IMR-90 (cell line): ENCODE results near the gene SLC35A4. TPM values are rescaled to one million over a fixed set of nuclear protein-coding genes. Genes with fewer than 3 reads are reported as not detected.

Experiments
- ATAC-seq: fragments of 200-7000 bp; cut with Tn5 transposase; 2 replicates; pipeline ENCODE4 v1.9.1; 2020; ENCODE audit warnings: low read depth, mild to moderate bottlenecking, moderate library complexity
- BruUV-seq: library from RNA; stranded (reverse); fragments of 400-500 nt; replicated peaks from 2 replicates; lab custom pipeline; 2021; lab: Mats Ljungman, UMichigan
- CTCF ChIA-PET: fragments of 300-600 bp; formaldehyde crosslinking; extraction: SDS; loops from one replicate; lab custom pipeline; 2021; ENCODE audit warnings: antibody characterized with exemption; lab: Yijun Ruan, JAX
- POLR2A ChIA-PET: fragments of 300-600 bp; sonication (Branson Sonifier 250); formaldehyde crosslinking; loops from one replicate; lab custom pipeline; 2022; ENCODE audit warnings: antibody characterized with exemption; ENCODE audit not compliant: unreplicated experiment; lab: Charles Lee
- DNase-seq: peaks from one replicate; pipeline ENCODE4 v3.0.0; 2013
- H2AFZ ChIP-seq: replicated peaks from 2 replicates; pipeline ENCODE3; 2013; ENCODE audit warnings: low read length, mild to moderate bottlenecking; ENCODE audit not compliant: poor library complexity
- H2AK5ac ChIP-seq: 2 replicates; pipeline ENCODE4 v1.6.1; 2013; ENCODE audit warnings: low read depth, low read length, inconsistent platforms
- H2AK9ac ChIP-seq: replicated peaks from 2 replicates; pipeline ENCODE3; 2013; ENCODE audit warnings: mild to moderate bottlenecking, low read depth, low read length, moderate library complexity; ENCODE audit not compliant: poor library complexity
- H2BK120ac ChIP-seq: 2 replicates; pipeline ENCODE4 v1.6.1; 2013; ENCODE audit warnings: low read depth, low read length, inconsistent platforms
- H2BK15ac ChIP-seq: 3 replicates; pipeline ENCODE4 v1.6.1; 2013; ENCODE audit warnings: low read depth, low read length, inconsistent platforms
- H2BK20ac ChIP-seq: 2 replicates; pipeline ENCODE4 v1.6.1; 2013; ENCODE audit warnings: low read depth, mild to moderate bottlenecking, inconsistent platforms, low read length, moderate library complexity
- H2BK5ac ChIP-seq: 2 replicates; pipeline ENCODE4 v1.6.1; 2013; ENCODE audit warnings: mild to moderate bottlenecking, low read depth, low read length, inconsistent platforms; ENCODE audit not compliant: poor library complexity, severe bottlenecking
- H3K14ac ChIP-seq: replicated peaks from 2 replicates; pipeline ENCODE4 v1.6.1; 2013; ENCODE audit warnings: low read depth, low read length, inconsistent platforms
- H3K18ac ChIP-seq: 2 replicates; pipeline ENCODE4 v1.6.1; 2013; ENCODE audit warnings: low read depth, low read length, control low read depth
- H3K23ac ChIP-seq: 2 replicates; pipeline ENCODE4 v1.6.1; 2013; ENCODE audit warnings: low read depth, low read length, inconsistent platforms
- H3K27ac ChIP-seq: 2 replicates; pipeline ENCODE4 v1.5.1; 2013; ENCODE audit warnings: mild to moderate bottlenecking, control low read depth, low read length; ENCODE audit not compliant: insufficient read depth
- H3K27me3 ChIP-seq: 2 replicates; pipeline ENCODE4 v1.6.1; 2013; ENCODE audit warnings: low read length; ENCODE audit not compliant: control insufficient read depth, insufficient read depth
- H3K36me3 ChIP-seq: 2 replicates; pipeline ENCODE4 v1.6.1; 2013; ENCODE audit warnings: low read length, mixed read lengths; ENCODE audit not compliant: control insufficient read depth, insufficient read depth
- H3K4ac ChIP-seq: 2 replicates; pipeline ENCODE4 v1.6.1; 2013; ENCODE audit warnings: low read depth, low read length, inconsistent platforms
- H3K4me1 ChIP-seq: 2 replicates; pipeline ENCODE4 v1.6.1; 2013; ENCODE audit warnings: low read length, mixed read lengths; ENCODE audit not compliant: control insufficient read depth, insufficient read depth
- H3K4me2 ChIP-seq: 2 replicates; pipeline ENCODE4 v1.6.1; 2013; ENCODE audit warnings: low read depth, mild to moderate bottlenecking, control low read depth, low read length, moderate library complexity
- H3K4me3 ChIP-seq: 2 replicates; pipeline ENCODE4 v1.5.1; 2013; ENCODE audit warnings: low read depth, mild to moderate bottlenecking, control low read depth, low read length, moderate library complexity; ENCODE audit not compliant: insufficient read depth
- H3K56ac ChIP-seq: 2 replicates; pipeline ENCODE4 v1.6.1; 2013; ENCODE audit warnings: low read length, inconsistent platforms; ENCODE audit not compliant: insufficient read depth; ENCODE audit errors: extremely low read depth
- H3K79me1 ChIP-seq, 2 experiments: 2 replicates each; pipeline ENCODE4 v1.6.1; 2013; ENCODE audit warnings: low read length in 2 of 2, inconsistent platforms in 1 of 2, low read depth in 1 of 2
- H3K9ac ChIP-seq: 2 replicates; pipeline ENCODE4 v1.6.1; 2013; ENCODE audit warnings: low read depth, low read length, control low read depth
- H3K9me1 ChIP-seq: 2 replicates; pipeline ENCODE4 v1.6.1; 2013; ENCODE audit warnings: low read length, inconsistent platforms; ENCODE audit not compliant: insufficient read depth
- H3K9me3 ChIP-seq: 2 replicates; pipeline ENCODE4 v1.6.1; 2013; ENCODE audit warnings: low read length; ENCODE audit not compliant: control insufficient read depth, insufficient read depth
- H4K20me1 ChIP-seq: 2 replicates; pipeline ENCODE4 v1.6.1; 2013; ENCODE audit warnings: low read length, inconsistent platforms; ENCODE audit not compliant: insufficient read depth
- H4K5ac ChIP-seq: 2 replicates; pipeline ENCODE4 v1.6.1; 2013; ENCODE audit warnings: mild to moderate bottlenecking, low read depth, low read length, control low read depth
- H4K8ac ChIP-seq, 2 experiments: 2 replicates each; pipeline ENCODE4 v1.6.1; 2013; ENCODE audit warnings: low read depth in 2 of 2, low read length in 2 of 2, control low read depth in 1 of 2, inconsistent platforms in 1 of 2
- H4K91ac ChIP-seq: 2 replicates; pipeline ENCODE4 v1.6.1; 2013; ENCODE audit warnings: low read depth, low read length, inconsistent platforms; ENCODE audit not compliant: insufficient read depth
- CEBPB ChIP-seq: IDR thresholded peaks from 2 replicates; pipeline ENCODE4 v1.6.1; 2012; ENCODE audit warnings: low read depth, low read length, improper control_type of control experiment
- USF2 ChIP-seq: fragments of 150-350 bp; IDR thresholded peaks from 2 replicates; pipeline ENCODE4 v1.6.1; 2017; ENCODE audit warnings: mild to moderate bottlenecking, antibody characterized with exemption, low read length, low read depth
- WGBS, 2 experiments: methylation state at CpG; one replicate each; pipeline versions ENCODE4 v1.1.5 to v1.1.7; 2013; ENCODE audit warnings: missing lambda C conversion rate in 2 of 2; ENCODE audit not compliant: insufficient read length in 1 of 2; ENCODE audit errors: extremely low coverage in 2 of 2; 5-methylcytosine and 5-hydroxymethylcytosine counted together
- dilution Hi-C: fragments of 300-500 bp; cut with HindIII; formaldehyde crosslinking; loops from one replicate; pipeline ENCODE4 v1.14.3; 2018; ENCODE audit warnings: low sequenced_read_pairs; ENCODE audit not compliant: unreplicated experiment
- in situ Hi-C: fragments of 300-500 bp; cut with MboI; formaldehyde crosslinking; loops from 3 replicates; pipeline ENCODE4 v1.14.3; 2019; ENCODE audit warnings: low sequenced_read_pairs, inconsistent platforms, mixed read lengths
- intact Hi-C: fragments of 100-400 bp; cut with micrococcal nuclease; formaldehyde crosslinking; loops from 2 replicates; pipeline ENCODE4 v1.10.0; 2022
- polyA plus RNA-seq, 3 experiments: library from polyadenylated mRNA; depleted of rRNA; stranded (reverse); fragments of >200 nt; gene quantifications; 2 replicates each; pipeline ENCODE4 v1.2.3, GENCODE V29; 2012; ENCODE audit warnings: low replicate concordance in 1 of 3
- total RNA-seq: library from RNA; depleted of rRNA; stranded (reverse); fragments of >200 nt; gene quantifications from 2 replicates; pipeline ENCODE4 v1.2.3, GENCODE V29; 2012

SLC35A4 gene
- total and polyA plus RNA-seq, 2 of the 4 experiments (the other 2 are of a cell fraction): 19.2 to 66.4 TPM

GRCh38 chr5:140574165-140574564, 9.5 kb downstream of the SLC35A4 start:
- CTCF ChIA-PET: no interaction called here
- no peak overlapping the region for H3K4me2 ChIP-seq
- intact Hi-C loops: no loop called here

More at GRCh38 chr5:140574165-140574564, 9.5 kb downstream of the SLC35A4 start:
- Histone ChIP-seq H3K4me1 (peaks cover 5% of the 10 kb centered on the region; the same call in 1 of the 2 replicates), H4K91ac (no peak overlapping the region), H3K36me3 (0 out of 2 replicates have a peak, but pooled peaks cover 2% of the 10 kb centered on the region), H2BK120ac (no peak overlapping the region), H3K56ac (no peak overlapping the region), H2AFZ (no peak overlapping the region), H2AK9ac (no peak overlapping the region), H4K5ac (no peak overlapping the region), H2BK15ac (no peak overlapping the region), H3K9ac (no peak overlapping the region), H4K8ac (no peak overlapping the region), H3K9me3 (no peaks in the 10 kb centered on the region), H3K4me3 (no peak overlapping the region), H3K9me1 (peaks cover 2% of the 10 kb centered on the region; the same call in 1 of the 2 replicates), H3K27ac (no peak overlapping the region), H3K23ac (no peak overlapping the region), H3K4ac (no peak overlapping the region), H3K27me3 (no peaks in the 10 kb centered on the region), H2BK5ac (no peak overlapping the region), H4K20me1 (no peaks in the 10 kb centered on the region), H3K14ac (0 out of 2 replicates have a peak overlapping the region, but pooled peaks have one; percentile 68), H2AK5ac (no peak overlapping the region), H3K18ac (no peak overlapping the region), H3K79me1 (no peaks in the 10 kb centered on the region; a peak in 1 of 4 replicates), H2BK20ac (no peak overlapping the region)
- no TSS peak for BruUV-seq
- DNase-seq (peak; percentile 46), ATAC-seq (peak; percentile 70)
- dilution Hi-C loops: no loop called here
- no peak for TF ChIP-seq USF2
- peak; percentile 62; the same call in 1 of the 2 replicates for TF ChIP-seq CEBPB
- POLR2A ChIA-PET: interaction anchor here (0.6 kb wide), 1 partner anchor 27 kb away, joined by 4 read pairs; the partner anchor contains the start of gene EIF4EBP3
- in situ Hi-C loops: no loop called here
- WGBS, 2 experiments: no CpG with 5 or more reads among the region's 3 CpGs
